RWPE2 (cell line): ENCODE measurements around the gene FBXO38.

Experiments
- ATAC-seq: fragments of 200-7000 bp; cut with Tn5 transposase; 3 replicates; pipeline ENCODE4 v1.9.1; 2021; ENCODE audit warnings: low read depth
- DNase-seq: peaks from one replicate; pipeline ENCODE4 v3.0.0-alpha.2; 2020; ENCODE audit warnings: low spot score
- H3K27ac ChIP-seq: fragments of 450-650 bp; 2 replicates; pipeline ENCODE4 v1.5.1; 2017; ENCODE audit warnings: mild to moderate bottlenecking; ENCODE audit not compliant: poor library complexity, severe bottlenecking
- H3K27me3 ChIP-seq: fragments of 250-450 bp; sonication (Bioruptor Pico); 2 replicates; pipeline ENCODE4 v1.5.1; 2021; ENCODE audit warnings: mild to moderate bottlenecking, moderate library complexity; ENCODE audit not compliant: insufficient read depth, poor library complexity, severe bottlenecking
- H3K36me3 ChIP-seq: fragments of 250-450 bp; sonication (Bioruptor Pico); 2 replicates; pipeline ENCODE4 v1.5.1; 2020; ENCODE audit warnings: low read depth, mild to moderate bottlenecking, moderate library complexity
- H3K4me1 ChIP-seq: fragments of 250-450 bp; sonication (Bioruptor Pico); 2 replicates; pipeline ENCODE4 v1.5.1; 2021; ENCODE audit warnings: mild to moderate bottlenecking, moderate library complexity; ENCODE audit not compliant: insufficient read depth, poor library complexity, severe bottlenecking
- H3K4me3 ChIP-seq: fragments of 250-450 bp; sonication (Bioruptor Pico); 2 replicates; pipeline ENCODE4 v1.5.1; 2021; ENCODE audit warnings: mild to moderate bottlenecking, moderate library complexity; ENCODE audit not compliant: severe bottlenecking
- H3K9me3 ChIP-seq: fragments of 250-450 bp; sonication (Bioruptor Pico); 2 replicates; pipeline ENCODE4 v1.5.1; 2021; ENCODE audit warnings: mild to moderate bottlenecking, moderate library complexity; ENCODE audit not compliant: severe bottlenecking
- CTCF ChIP-seq: fragments of 450-650 bp; IDR thresholded peaks from one replicate; pipeline ENCODE4 v1.5.1; 2017; ENCODE audit warnings: mild to moderate bottlenecking, moderate library complexity; ENCODE audit not compliant: poor library complexity, severe bottlenecking

The FBXO38 gene

GRCh38 chr5:148416921-148417320, 33.2 kb downstream of the FBXO38 start:
- Histone ChIP-seq H3K4me1 (no peaks in the 10 kb centered on the region), H3K4me3 (no peak overlapping the region), H3K27me3 (no peaks in the 10 kb centered on the region), H3K9me3 (no peaks in the 10 kb centered on the region), H3K36me3 (peaks cover 94% of the 10 kb centered on the region), H3K27ac (no peak overlapping the region)
- no peak for DNase-seq
- no peak for ATAC-seq
- no peak for TF ChIP-seq CTCF

- no peak for TF ChIP-seq CTCF
- DNase-seq, result no peak
- Histone ChIP-seq H3K9me3 (no peaks in the 10 kb centered on the region), H3K27ac (no peak overlapping the region), H3K4me3 (no peak overlapping the region), H3K36me3 (peaks cover 100% of the 10 kb centered on the region), H3K27me3 (no peaks in the 10 kb centered on the region), H3K4me1 (no peaks in the 10 kb centered on the region)
- ATAC-seq, result no peak
Measured at GRCh38 chr5:148418511-148418910, 34.8 kb downstream of the FBXO38 start.

- no peak for DNase-seq
- Histone ChIP-seq H3K36me3 (peaks cover 100% of the 10 kb centered on the region), H3K4me3 (no peak overlapping the region), H3K4me1 (no peaks in the 10 kb centered on the region), H3K27ac (no peak overlapping the region), H3K9me3 (no peaks in the 10 kb centered on the region), H3K27me3 (no peaks in the 10 kb centered on the region)
- ATAC-seq, result no peak
- TF ChIP-seq CTCF, result no peak
Measured at GRCh38 chr5:148421661-148422060, 37.9 kb downstream of the FBXO38 start.

- Histone ChIP-seq H3K9me3 (no peaks in the 10 kb centered on the region), H3K4me1 (no peaks in the 10 kb centered on the region), H3K4me3 (no peak overlapping the region), H3K36me3 (peaks cover 96% of the 10 kb centered on the region), H3K27ac (no peak overlapping the region), H3K27me3 (no peaks in the 10 kb centered on the region)
- DNase-seq, result no peak
- ATAC-seq, result no peak
- TF ChIP-seq CTCF, result no peak
Measured at GRCh38 chr5:148425808-148426207, 42.0 kb downstream of the FBXO38 start.

GRCh38 chr5:148426514-148426913, 42.8 kb downstream of the FBXO38 start:
- H3K4me1 ChIP-seq, result no peaks in the 10 kb centered on the region
- ATAC-seq, result no peak
- no peaks in the 10 kb centered on the region for H3K27me3 ChIP-seq
- H3K36me3 ChIP-seq, result peaks cover 92% of the 10 kb centered on the region
- no peak overlapping the region for H3K27ac ChIP-seq
- no peak for TF ChIP-seq CTCF
- H3K4me3 ChIP-seq, result no peak overlapping the region
- no peaks in the 10 kb centered on the region for H3K9me3 ChIP-seq
- no peak for DNase-seq
